Stimulated activated CD8-positive, alpha-beta memory T cell treated with anti-CD3 and anti-CD28 coated beads, Interleukin-7, amount 100 ng/mL, for 4 hours (primary cell): ENCODE results near the gene FAM184A.

Experiments
- DNase-seq, 2 donors: peaks; one replicate each; pipeline ENCODE4 v3.0.0-alpha.2; 2020; ENCODE audit warnings: low read depth in 2 of 2

Gene FAM184A

DNA sequence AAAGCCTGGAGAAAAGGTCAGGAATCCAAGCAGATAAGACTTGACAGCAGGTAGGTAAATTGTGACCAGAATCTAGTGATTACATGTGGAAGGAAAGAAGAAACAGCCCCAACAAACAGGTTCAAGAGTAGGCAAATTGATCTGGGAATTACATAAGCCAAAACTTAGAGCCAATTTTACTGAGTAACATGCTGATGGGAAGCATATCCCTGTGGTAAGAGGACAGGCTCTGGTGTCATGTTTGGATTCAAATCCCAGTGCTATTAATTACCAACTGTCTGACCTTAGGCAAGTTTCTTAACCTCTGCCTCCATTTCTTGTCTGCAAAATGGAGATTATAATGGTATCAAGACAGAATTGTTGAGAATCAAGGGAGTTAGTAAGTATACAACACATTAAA is 163.9 kb downstream of the FAM184A start:
- no peak for DNase-seq

DNA sequence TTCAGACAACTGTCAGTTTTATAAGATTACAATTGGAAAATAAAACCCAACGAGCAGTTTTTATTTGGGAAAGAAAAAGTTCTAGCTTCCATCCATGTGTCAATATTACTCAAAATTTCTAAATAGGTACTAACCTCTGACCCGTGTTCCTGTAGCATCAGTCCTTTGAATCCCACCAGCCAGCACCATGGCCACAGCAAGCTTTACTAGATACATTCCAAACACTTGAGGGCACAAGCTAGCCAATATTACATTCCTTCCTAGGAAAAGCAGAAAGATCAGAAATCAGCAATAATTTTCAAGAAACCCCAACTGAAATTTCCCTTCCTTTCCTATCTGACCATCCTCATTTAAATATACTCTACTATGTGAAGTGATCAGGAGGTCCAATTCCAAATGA is 165.3 kb downstream of the FAM184A start:
- DNase-seq = no peak

DNA sequence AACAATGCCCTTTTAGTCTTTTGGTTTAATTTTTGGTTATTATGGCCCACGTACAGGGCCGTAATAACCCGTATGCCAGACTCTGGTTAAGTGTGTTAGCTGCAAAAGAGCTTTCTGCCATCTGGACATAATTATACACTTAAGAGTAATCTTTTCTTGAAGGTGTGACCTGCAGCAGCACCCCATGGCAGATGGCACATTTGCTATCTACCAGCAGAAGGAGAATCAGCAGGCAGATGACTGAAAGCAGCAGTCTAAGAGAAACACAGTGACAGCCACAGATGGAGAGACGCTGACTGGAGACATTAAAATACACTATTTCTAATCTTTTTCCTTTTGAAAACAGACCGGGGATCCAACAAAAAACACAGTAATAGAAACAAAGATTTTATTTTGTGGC is 165.8 kb downstream of the FAM184A start:
- no peak for DNase-seq
